GM19324 (cell line): Measurements from ENCODE around the gene MAP2K6.

ENCODE experiments used
- ATAC-seq: cut with Tn5 transposase; IDR thresholded peaks from one replicate; pipeline ENCODE4 v1.9.1; 2021; ENCODE audit warnings: mild to moderate bottlenecking, moderate library complexity; ENCODE audit not compliant: unreplicated experiment, low FRiP score

The MAP2K6 gene

DNA sequence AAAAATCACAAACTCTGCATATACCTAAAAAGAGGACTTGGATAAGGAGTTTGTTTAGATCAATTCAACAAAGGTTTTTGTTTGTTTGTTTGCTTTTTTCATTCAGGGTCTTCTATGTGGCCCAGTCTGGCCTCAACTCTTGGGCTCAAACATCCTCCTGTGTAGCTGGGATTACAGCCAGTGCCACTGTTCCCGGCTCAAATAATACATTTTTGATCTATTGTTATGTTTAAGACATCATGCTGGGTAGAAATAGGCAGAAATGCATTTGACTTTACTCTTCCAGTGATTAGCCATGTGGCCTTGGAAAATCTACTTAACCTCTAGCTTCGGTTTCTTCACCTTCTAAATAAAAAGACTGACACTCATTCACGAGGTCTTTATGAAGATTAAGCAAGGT is 11.5 kb downstream of the MAP2K6 start:
- no peak for ATAC-seq

- ATAC-seq, result no peak
Observed at GRCh38 chr17:69427486-69428197, 13.1 kb downstream of the MAP2K6 start.

DNA sequence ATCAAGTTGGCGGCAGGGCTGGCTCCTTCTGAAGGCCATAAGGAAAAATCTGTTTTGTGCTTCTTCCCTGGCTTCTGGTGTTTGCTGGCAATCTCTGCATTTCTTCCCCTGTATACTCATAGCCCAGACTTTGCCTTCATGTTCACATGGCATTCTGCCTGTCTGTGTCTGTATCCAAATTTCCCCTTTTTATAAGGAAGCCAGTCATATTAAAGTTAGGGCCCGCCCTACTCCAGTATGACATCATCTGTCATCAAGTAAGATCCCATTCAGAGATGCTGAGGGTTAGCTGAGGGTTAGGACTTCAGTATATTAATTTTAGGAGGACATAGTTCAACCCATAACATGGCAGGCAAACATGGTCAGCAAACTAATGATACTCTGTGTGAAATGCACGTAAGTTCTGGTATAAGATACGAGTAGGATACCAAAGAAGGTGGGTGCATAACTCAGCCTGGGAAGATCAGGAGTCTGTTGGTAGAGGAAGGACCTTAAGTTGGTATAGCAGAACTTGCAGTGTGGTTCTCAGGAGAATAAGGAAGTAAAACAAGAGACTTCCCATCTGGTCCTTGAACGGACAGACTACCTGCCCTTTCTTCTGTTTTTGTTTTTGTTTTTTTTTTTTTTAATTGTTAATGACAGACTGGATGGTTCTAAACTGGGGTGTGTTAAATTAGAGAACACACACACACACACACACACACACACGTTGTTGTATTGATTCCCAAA is 13.9 kb downstream of the MAP2K6 start:
- ATAC-seq, result no peak

DNA sequence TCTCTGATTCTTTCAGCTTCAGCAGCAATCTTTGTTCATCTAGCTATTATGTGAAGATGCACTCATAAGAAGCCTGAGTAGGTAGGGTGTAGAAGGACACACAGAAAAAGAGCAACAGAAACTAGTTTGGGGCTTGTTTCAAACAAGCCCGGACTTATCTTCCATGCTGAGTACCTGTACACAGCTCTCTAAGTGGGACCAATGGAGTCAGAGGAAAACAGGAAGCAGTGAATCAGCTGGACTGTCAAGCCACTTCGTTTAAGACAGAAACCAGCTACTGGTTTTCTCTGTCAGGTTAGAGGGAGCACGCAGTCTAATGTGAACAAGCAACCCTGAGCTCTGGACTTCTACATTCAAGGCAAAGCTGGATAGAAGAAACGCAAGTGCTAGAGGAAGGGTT is 16.0 kb downstream of the MAP2K6 start:
- ATAC-seq, result no peak

DNA sequence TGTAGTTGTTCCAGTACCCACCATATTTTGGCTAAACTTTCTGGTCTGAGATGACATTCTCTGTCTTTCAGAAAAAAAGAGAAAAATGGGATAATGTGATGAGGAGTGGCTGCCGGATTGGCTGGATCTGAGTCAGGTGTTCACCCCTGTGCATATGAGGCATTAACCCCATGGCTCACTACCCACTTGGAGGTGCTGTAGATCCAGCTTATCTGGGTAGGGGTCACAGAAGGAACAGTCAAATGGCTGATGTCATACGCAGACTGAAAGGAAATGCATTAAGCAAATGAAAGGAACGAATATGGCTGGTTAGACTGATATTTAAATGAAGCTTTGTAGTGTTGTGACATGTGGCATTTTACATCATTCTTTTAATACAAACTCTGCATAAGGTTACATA is 17.3 kb downstream of the MAP2K6 start:
- ATAC-seq, result no peak

GRCh38 chr17:69433093-69433492 is 18.6 kb downstream of the MAP2K6 start:
- no peak for ATAC-seq

GRCh38 chr17:69434164-69434579 is 19.7 kb downstream of the MAP2K6 start:
- ATAC-seq, result no peak

DNA sequence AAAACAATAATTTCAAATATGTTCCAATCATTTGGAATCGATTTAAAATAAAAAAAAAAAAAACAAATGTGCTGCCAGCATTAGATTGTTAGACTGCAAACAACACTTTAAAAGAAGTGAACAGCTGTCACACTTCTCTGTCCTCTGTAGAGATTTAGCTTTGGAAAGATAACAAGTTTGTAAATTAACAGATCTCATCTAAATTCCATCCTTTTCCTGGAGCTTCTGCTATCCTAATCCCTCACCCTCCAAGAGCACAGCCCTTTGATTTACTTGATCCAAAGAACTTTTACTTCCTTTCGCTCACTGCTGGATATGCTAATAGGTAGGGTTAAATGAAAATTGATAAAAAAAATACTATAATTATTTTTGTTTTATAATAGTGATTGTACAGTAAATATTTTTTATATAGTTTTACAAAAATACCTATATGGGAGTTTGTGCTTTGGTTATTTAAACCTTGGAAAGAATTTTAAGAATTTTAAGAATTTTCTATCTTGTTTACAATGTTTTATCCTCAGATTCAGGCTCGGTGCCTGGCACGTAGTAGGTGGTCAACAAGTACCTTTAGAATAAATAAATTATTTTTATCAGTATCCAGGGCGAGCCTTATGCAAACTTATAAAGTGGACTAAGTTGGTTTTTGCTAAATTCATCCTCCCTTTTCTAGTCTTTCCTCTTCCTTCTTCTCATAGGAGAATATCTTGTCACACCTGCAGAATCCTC is 21.6 kb downstream of the MAP2K6 start:
- no peak for ATAC-seq

GRCh38 chr17:69437475-69437874 is 23.0 kb downstream of the MAP2K6 start:
- no peak for ATAC-seq

DNA sequence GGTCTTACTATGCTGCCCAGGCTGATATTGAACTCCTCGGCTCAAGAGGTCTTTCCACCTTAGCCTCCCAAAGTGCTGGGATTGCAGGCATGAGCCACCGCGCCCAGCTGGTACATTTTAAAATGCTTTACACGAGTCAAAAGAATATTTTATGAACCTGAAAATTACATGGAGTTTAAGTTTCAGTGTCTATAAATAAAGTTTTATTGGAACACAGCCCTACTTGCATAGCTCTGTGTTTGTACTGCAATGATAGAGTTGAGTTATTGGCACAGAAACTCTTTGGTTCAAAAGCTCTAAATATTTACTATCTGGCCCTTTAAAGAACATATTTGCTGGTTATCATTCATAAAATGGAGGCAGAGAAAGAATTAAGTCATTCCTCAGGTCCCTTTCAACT is 24.3 kb downstream of the MAP2K6 start:
- no peak for ATAC-seq

GRCh38 chr17:69441179-69441578 is 26.7 kb downstream of the MAP2K6 start:
- ATAC-seq, result no peak

GRCh38 chr17:69443138-69443537 is 28.6 kb downstream of the MAP2K6 start:
- ATAC-seq, result no peak

GRCh38 chr17:69444023-69444422 is 29.5 kb downstream of the MAP2K6 start:
- no peak for ATAC-seq

- no peak for ATAC-seq
Observed at GRCh38 chr17:69445132-69445531, 30.6 kb downstream of the MAP2K6 start.

DNA sequence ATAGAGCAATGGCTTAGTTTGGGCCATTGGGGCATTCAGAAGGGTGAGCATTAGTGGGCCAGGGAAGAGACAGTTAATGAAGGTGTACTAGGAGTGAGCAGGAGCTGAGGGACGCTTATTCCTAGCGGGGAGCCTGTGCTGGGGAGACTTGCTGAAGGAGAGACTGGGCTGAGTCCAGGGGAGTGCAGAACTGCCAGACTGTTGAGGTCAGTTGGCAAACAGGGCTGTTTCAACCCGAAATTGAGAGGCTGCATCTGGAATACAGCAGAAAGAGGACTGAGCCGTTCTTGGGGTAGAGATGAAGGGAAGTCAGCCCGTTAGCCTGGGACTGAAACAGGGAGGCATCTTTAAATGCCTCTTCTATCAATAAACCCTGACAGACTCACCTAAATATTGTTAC is 33.2 kb downstream of the MAP2K6 start:
- no peak for ATAC-seq

GRCh38 chr17:69448431-69449102 is 34.1 kb downstream of the MAP2K6 start:
- no peak for ATAC-seq

DNA sequence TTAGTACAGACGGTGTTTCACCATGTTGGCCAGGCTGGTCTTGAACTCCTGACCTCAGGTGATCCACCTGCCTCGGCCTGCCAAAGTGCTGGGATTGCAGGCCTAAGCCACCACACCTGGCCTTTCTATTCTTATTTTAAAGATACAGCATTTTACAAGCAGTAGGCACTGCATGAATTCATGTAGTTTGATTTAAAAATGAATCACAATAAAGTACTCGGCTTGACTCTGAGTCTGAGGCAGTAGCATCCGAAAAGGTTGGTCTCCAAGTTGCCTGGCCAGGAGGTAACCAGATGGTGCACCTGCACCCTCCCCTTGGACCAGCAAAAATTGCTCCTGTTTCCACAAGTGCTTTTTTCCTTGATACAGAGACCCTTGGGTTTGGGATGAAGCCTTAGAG is 35.6 kb downstream of the MAP2K6 start:
- no peak for ATAC-seq

DNA sequence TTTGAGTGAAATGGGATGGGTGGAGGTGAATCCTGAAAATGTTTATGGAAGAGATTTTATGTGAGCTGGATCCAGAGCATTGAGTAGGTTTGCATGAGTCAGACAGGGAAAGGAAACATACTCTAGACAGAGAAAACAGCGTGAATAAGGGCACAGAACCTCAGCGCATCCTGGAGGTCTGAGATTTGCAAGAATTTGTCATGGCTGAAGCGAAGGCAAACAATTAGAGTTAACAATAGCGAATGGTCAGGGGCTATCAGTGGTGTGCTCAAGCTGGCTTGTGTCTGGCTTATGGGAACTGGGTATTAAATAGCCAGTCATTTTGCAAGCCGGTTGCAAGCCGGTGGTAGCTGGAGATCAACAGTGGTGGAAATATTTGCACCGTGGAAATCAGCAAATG is 36.4 kb downstream of the MAP2K6 start:
- peak; percentile 33 for ATAC-seq

DNA sequence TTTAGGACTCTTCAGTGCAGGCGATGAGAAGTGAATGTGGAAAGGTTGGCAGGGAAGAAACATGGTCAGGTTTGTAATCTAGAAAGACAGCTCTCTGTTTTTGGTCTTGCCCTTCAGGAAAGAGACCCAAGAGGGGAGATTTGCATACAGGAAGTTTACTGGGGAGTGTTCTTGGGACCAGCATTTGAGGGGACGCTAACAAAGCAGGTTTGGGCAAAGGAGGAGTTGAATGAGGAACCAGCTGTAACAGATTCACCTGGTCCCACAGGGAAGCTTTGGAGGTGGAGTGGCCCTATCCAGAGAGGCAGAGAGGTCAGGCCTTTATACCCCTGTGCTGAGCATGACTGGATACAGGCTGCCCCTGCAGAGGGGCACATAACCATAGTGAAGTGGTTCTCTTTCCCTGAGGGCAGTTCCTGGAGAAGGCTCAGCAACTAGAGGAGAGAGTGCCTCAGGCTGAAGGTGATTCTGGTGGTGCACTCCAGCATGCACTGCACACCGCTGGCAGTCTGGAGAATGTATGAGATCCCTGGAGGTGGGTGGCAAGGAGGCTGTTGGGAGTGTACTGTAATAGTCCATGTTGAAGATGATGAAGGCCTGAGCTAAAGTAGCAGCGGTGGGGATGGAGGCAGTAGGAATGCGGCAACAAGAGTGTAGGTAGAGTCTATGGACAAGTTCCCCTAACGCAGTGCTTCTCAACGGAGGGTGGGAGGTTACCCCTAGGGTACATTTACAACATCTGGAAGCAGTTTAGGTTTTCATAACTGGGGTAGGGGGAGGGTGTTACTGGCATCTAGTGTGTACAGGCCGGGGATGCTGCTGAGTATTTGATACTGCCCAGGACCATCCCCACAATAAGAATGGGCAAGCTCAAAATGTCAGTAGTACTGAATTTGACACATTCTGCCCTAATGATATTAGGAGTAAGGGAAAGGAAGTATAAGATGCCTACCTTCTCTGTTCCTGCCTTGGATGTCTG is 37.2 kb downstream of the MAP2K6 start:
- ATAC-seq, result peak; percentile 88
